Heart right ventricle (tissue), 16 donors: ENCODE data around the gene MADD. TPM values are rescaled to one million over a fixed set of nuclear protein-coding genes. Genes with fewer than 3 reads are reported as not detected.

Source experiments
- ATAC-seq, 8 donors: fragments of 200-7000 bp; cut with Tn5 transposase; one replicate each; pipeline ENCODE4 v1.9.1; 2020; ENCODE audit warnings: mild to moderate bottlenecking in 8 of 8, moderate library complexity in 8 of 8, moderate number of reproducible peaks in 1 of 8
- DNase-seq, 2 donors: peaks; one replicate each; pipeline ENCODE4 v3.0.0-alpha.2; 2020
- H3K27ac ChIP-seq, 10 donors: fragments of 200-600 bp; sonication (generic) in 2 of 10; one replicate each; pipeline versions ENCODE4 v1.5.0 to v1.8.0; 2020 to 2022; ENCODE audit warnings: mild to moderate bottlenecking in 3 of 10
- H3K27me3 ChIP-seq, 7 donors: fragments of 200-600 bp; one replicate each; pipeline ENCODE4 v1.8.0; 2021 to 2022; ENCODE audit warnings: mild to moderate bottlenecking in 2 of 7
- H3K36me3 ChIP-seq, 9 donors: fragments of 200-600 bp; sonication (generic) in 1 of 9; one replicate each; pipeline versions ENCODE4 v1.5.0 to v1.8.0; 2020 to 2022; ENCODE audit warnings: mild to moderate bottlenecking in 2 of 9
- H3K4me1 ChIP-seq, 9 donors: fragments of 200-600 bp; sonication (generic) in 1 of 9; one replicate each; pipeline versions ENCODE4 v1.5.0 to v1.8.0; 2020 to 2022; ENCODE audit warnings: mild to moderate bottlenecking in 4 of 9
- H3K4me3 ChIP-seq, 10 donors: fragments of 200-600 bp; sonication (generic) in 2 of 10; one replicate each; pipeline versions ENCODE4 v1.5.0 to v1.8.0; 2020 to 2022; ENCODE audit warnings: mild to moderate bottlenecking in 7 of 10, moderate library complexity in 2 of 10
- H3K9me3 ChIP-seq, 11 donors: fragments of 200-600 bp in 10 of 11; sonication (generic) in 2 of 11; one replicate each; pipeline versions ENCODE4 v1.5.0 to v1.8.0; 2013 to 2022; ENCODE audit warnings: mild to moderate bottlenecking in 2 of 11, control low read depth in 1 of 11, moderate library complexity in 1 of 11
- WGBS, 2 donors: extraction: QIAGEN DNeasy Blood & Tissue Kit; methylation state at CpG; one replicate each; pipeline ENCODE4 v1.1.7; 2013; ENCODE audit warnings: inconsistent platforms in 1 of 2; 5-methylcytosine and 5-hydroxymethylcytosine counted together
- intact Hi-C, 10 donors: fragments of 100-400 bp; cut with DNase I; formaldehyde crosslinking; loops; one replicate each; pipeline versions ENCODE4 v1.11.1 to v1.14.2; 2022
- polyA plus RNA-seq, 2 donors: library from polyadenylated mRNA; stranded (reverse); fragments of 200-250 nt; gene quantifications; one replicate each; pipeline ENCODE4 v1.2.3, GENCODE V29; 2013
- total RNA-seq, 10 donors: library from RNA; stranded (reverse); fragmentation: NEBNext Ultra II Directional in 3 of 10; extraction: Animal tissue kit (Norgen Biotek cat#: 25700) in 3 of 10; gene quantifications; one replicate each; pipeline versions ENCODE4 v1.2.1 to v1.2.4, GENCODE V29; 2021 to 2023
- TF ChIP-seq, protein P1 (sequence below), 9 donors: fragments of 200-600 bp; sonication (generic) in 2 of 9; IDR thresholded peaks; one replicate each; pipeline versions ENCODE4 v1.5.0 to v1.8.0; 2021 to 2022; ENCODE audit warnings: antibody characterized with exemption in 9 of 9, mild to moderate bottlenecking in 5 of 9, moderate library complexity in 1 of 9
- donor health status: Arrhythmogenic right ventricular cardiomyopathy.
- donor health status: ischemic (EF 13 %, LVEDD 7.1; RV severe dilation, severe dysfunction).
- donor health status: healthy with polysubstance abuse.
- donor health status: DM: no; HTN: yes; CAD: no.
- donor health status: DM: no; HTN: no; CAD: no.
- donor health status: ischemic (EF 25% LVEDD 6.9; RV normal size, moderate dysfunction).
- donor health status: ischemic (EF 25% LVEDD 5.7; RV mildly dilated, moderate dysfunction).
- donor health status: healthy.
- donor health status: DM: yes; HTN: yes; CAD: no.
- donor health status: Ischemic cardiomyopathy.
- donor health status: ischemic (EF 35%, LVEDD 5.7; RV mildly dilated, moderate dysfunction).
- donor health status: nonischemic (EF 11% LVEDD 7.7; RV severe dilation, severe dysfunction).
- donor health status: DM: yes; HTN: yes; CAD: no.
- donor health status: PGD.
- donor health status: ischemic (EF 29% LVEDD 5.4; RV normal size, mild dysfunction).
- donor health status: nonischemic (EF 23%, LVEDD 6.1; RV moderate dilation, normal function).

Gene MADD
- total and polyA plus RNA-seq, 12 donors = 23.8 to 54.8 (median 35.4) TPM

DNA sequence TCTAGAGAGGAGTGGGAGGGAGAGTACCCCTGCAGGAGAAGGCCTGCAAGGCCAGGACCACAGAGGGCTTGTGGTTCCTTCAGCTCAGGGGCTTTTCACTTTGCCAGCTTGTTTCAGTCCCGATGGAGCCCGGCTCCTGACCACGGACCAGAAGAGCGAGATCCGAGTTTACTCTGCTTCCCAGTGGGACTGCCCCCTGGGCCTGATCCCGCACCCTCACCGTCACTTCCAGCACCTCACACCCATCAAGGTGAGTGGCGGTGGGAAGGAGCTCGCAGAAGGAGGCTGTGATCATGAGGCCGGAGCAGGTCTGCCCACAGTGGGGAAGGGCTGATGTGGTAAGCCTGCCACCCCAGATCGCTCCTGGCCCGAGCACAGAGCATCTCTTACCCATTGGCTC lies 34.8 kb upstream of the MADD start:
- H3K36me3 ChIP-seq = peaks cover 0 to 74% (median 20%) of the 10 kb centered on the region in 9 donors

DNA sequence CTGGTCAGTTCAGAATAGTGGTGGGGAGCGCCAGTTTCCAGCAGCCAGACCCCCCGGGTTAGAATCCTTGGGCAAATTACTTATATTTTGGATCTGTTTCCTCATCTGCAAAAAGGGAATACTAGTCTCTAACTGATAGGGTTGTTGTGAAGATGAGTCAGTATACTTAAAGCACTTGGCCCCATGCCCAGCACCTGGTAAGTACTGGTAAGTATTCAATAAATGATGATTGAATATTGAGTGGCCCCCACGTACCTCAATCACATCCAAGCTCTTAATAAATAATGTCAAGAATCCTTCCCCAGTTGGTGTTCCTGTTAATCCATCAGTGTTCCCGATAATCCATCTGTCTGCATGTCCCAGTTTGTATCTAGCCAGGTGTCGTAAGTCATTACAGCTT lies 33.5 kb upstream of the MADD start:
- whole genome bisulfite sequencing, 2 donors = 84 to 86% methylated on average over 5 of the region's 5 CpGs
- H3K4me3 ChIP-seq = no peak overlapping the region
- no peaks in the 10 kb centered on the region for H3K9me3 ChIP-seq
- peaks cover 0 to 76% (median 31%) of the 10 kb centered on the region in 9 donors for H3K36me3 ChIP-seq
- peaks cover 5 to 38% (median 23%) of the 10 kb centered on the region in 9 donors for H3K4me1 ChIP-seq
- intact Hi-C loops = loop anchor here in 5 of 10 donors (2.0 to 10.0 kb wide), 3 partner anchors 52 to 120 kb away; partner anchors contain the start of genes MYBPC3 (in 3 of the 5) and PACSIN3 (in 1 of the 5)
- no peak for DNase-seq
- no peak overlapping the region for H3K27ac ChIP-seq
- ATAC-seq = no peak
- H3K27me3 ChIP-seq = no peaks in the 10 kb centered on the region
- TF ChIP-seq, protein P1, sequence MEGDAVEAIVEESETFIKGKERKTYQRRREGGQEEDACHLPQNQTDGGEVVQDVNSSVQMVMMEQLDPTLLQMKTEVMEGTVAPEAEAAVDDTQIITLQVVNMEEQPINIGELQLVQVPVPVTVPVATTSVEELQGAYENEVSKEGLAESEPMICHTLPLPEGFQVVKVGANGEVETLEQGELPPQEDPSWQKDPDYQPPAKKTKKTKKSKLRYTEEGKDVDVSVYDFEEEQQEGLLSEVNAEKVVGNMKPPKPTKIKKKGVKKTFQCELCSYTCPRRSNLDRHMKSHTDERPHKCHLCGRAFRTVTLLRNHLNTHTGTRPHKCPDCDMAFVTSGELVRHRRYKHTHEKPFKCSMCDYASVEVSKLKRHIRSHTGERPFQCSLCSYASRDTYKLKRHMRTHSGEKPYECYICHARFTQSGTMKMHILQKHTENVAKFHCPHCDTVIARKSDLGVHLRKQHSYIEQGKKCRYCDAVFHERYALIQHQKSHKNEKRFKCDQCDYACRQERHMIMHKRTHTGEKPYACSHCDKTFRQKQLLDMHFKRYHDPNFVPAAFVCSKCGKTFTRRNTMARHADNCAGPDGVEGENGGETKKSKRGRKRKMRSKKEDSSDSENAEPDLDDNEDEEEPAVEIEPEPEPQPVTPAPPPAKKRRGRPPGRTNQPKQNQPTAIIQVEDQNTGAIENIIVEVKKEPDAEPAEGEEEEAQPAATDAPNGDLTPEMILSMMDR (IDR thresholded peaks at IDR 0.05) = no peak

More for the DNA sequence above, 34.8 kb upstream of the MADD start:
- 90% methylated on average over 12 of the region's 12 CpGs for WGBS, 2 donors
- TF ChIP-seq, protein P1 (IDR thresholded peaks at IDR 0.05) = no peak
- H3K9me3 ChIP-seq = no peaks in the 10 kb centered on the region
- no peak for ATAC-seq
- no peak for DNase-seq
- no peaks in the 10 kb centered on the region for H3K27me3 ChIP-seq
- H3K4me3 ChIP-seq = no peak overlapping the region
- intact Hi-C loops = loop anchor here in 4 of 10 donors (10.0 kb wide), 2 partner anchors 50 to 120 kb away; partner anchors contain the start of genes MYBPC3 (in 3 of the 4) and PACSIN3 (in 1 of the 4)
- peak overlapping the region in 3 of 10 donors; percentile 58 to 73 (median 64) for H3K27ac ChIP-seq
- peaks cover 5 to 38% (median 23%) of the 10 kb centered on the region in 9 donors for H3K4me1 ChIP-seq

DNA sequence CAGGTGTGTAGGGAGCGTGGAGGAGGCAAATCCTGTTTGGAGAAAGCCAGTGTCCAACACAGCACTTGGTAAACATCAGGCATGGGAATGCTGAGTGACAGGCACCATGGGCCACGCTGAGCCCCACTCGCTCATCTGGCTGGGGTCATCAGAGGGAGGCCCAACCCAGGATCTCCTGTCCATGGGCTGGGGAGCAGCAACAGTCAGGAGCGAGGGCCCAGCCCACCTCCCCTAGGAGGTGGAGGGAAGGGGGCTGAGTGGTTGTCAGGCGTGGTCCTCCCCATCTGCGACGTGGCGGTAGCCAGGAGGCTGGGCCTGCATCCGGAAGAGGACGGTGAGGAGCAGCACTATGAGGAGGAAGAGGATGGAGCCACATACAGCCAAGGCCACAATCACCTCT lies 30.1 kb upstream of the MADD start:
- Histone ChIP-seq H3K4me3 (no peak overlapping the region), H3K4me1 (peaks cover 0 to 26% (median 22%) of the 10 kb centered on the region in 9 donors), H3K36me3 (peaks cover 0 to 91% (median 62%) of the 10 kb centered on the region in 9 donors), H3K9me3 (no peaks in the 10 kb centered on the region), H3K27me3 (no peaks in the 10 kb centered on the region), H3K27ac (peak overlapping the region in 6 of 10 donors; percentile 6 to 63 (median 40))
- intact Hi-C loops = loop anchor here in 4 of 10 donors (10.0 kb wide), 2 partner anchors 55 to 115 kb away; partner anchors contain the start of genes MYBPC3 (in 3 of the 4) and PACSIN3 (in 1 of the 4)
- TF ChIP-seq, protein P1 (IDR thresholded peaks at IDR 0.05) = no peak
- DNase-seq (no peak), ATAC-seq (peak in 1 of 8 donors; percentile 40)
- WGBS, 2 donors = 92% methylated on average over 10 of the region's 10 CpGs

DNA sequence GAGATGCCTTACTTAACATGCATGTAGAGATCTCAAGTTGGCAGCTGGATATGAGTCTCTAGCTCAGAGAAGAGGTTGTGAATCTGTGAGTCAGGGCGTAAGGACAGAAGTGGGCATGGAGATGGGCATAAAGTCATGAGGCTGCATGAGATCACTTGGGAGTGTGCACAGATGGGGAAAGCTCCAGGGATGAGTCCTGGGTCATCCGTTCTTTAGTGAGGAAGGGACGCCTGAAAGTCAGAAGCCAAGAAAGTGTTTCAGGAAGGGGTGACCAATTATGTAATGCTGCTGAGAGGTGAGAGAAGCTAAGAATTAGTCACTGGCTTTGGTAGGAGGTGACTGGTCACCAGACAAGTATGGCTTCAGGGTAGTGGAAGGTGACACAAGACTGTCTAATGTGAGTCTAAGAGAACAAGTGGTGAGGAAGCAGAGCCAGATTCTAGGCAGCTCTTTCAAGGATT lies 28.1 kb upstream of the MADD start:
- Histone ChIP-seq H3K27ac (no peak overlapping the region), H3K4me3 (no peak overlapping the region), H3K36me3 (peaks cover 0 to 94% (median 69%) of the 10 kb centered on the region in 9 donors), H3K4me1 (peaks cover 0 to 31% (median 24%) of the 10 kb centered on the region in 9 donors), H3K9me3 (no peaks in the 10 kb centered on the region), H3K27me3 (no peaks in the 10 kb centered on the region)
- WGBS, 2 donors = 92 to 93% methylated on average over 3 of the region's 3 CpGs
- intact Hi-C loops = no loop called here
- no peak for DNase-seq
- TF ChIP-seq, protein P1 (IDR thresholded peaks at IDR 0.05) = no peak
- ATAC-seq = no peak
